Measurements from ENCODE around the gene HARS1.

DNA sequence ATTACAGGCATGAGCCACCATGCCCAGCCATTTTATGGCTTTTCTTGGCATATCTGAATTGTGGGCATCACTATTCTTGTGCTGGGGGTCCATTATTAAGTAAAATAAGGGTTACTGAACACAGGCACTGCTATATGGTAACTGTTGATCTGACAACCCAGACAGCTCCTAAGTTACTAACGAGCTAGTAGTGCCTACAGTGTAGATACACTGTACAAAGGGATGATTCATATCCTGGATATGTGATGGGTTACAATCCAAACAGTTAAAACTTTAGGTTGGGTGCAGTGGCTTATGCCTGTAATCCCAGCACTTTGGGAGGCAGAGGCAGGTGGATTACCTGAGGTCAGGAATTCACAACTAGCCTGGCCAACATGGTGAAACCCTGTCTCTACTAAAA, 62.5 kb downstream of the HARS1 start:
- TF ChIP-seq, protein P1, sequence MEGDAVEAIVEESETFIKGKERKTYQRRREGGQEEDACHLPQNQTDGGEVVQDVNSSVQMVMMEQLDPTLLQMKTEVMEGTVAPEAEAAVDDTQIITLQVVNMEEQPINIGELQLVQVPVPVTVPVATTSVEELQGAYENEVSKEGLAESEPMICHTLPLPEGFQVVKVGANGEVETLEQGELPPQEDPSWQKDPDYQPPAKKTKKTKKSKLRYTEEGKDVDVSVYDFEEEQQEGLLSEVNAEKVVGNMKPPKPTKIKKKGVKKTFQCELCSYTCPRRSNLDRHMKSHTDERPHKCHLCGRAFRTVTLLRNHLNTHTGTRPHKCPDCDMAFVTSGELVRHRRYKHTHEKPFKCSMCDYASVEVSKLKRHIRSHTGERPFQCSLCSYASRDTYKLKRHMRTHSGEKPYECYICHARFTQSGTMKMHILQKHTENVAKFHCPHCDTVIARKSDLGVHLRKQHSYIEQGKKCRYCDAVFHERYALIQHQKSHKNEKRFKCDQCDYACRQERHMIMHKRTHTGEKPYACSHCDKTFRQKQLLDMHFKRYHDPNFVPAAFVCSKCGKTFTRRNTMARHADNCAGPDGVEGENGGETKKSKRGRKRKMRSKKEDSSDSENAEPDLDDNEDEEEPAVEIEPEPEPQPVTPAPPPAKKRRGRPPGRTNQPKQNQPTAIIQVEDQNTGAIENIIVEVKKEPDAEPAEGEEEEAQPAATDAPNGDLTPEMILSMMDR (IDR thresholded peaks at IDR 0.05) = no peak
- no peak for TF ChIP-seq EZH2 (IDR thresholded peaks at IDR 0.05)

Data from neural progenitor cell (in vitro differentiated cells).